Measurements from ENCODE around the gene PRKCA.

PRKCA gene

DNA sequence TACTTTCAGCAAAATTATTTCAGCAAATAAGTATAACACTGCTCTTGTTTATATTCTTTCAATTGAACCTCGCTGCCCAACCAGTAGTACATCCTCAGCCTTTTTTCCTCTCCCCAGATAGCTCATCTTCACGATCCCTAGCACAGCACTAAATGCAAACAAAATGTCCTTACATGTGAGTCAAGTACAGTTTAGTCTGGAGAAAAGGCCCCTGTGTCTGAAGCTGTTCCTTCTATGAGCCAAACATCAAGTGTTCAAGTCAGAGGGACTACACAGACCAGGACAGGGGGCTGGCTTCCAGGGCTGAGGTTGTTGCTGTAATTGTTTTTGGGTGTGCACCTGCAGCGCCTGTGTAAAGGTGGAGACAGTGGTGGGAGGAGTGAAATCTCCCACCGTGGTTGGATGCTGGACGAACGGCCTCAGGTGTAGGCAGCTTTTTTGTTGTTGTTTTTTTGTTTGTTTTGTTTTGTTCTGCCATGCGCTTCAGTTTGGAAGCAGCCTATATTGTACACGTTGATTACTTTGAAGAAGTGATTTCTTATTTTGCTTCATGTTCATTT is 147.1 kb downstream of the PRKCA start:
- no peak for TF ChIP-seq FOXP2 (optimal IDR thresholded peaks at IDR 0.05; ENCODE audit: borderline replicate concordance, extremely low read depth, extremely low read length, insufficient read depth)
- TF ChIP-seq POLR2AphosphoS5 (IDR thresholded peaks at IDR 0.05; ENCODE audit: low read depth, low read length): no peak

DNA sequence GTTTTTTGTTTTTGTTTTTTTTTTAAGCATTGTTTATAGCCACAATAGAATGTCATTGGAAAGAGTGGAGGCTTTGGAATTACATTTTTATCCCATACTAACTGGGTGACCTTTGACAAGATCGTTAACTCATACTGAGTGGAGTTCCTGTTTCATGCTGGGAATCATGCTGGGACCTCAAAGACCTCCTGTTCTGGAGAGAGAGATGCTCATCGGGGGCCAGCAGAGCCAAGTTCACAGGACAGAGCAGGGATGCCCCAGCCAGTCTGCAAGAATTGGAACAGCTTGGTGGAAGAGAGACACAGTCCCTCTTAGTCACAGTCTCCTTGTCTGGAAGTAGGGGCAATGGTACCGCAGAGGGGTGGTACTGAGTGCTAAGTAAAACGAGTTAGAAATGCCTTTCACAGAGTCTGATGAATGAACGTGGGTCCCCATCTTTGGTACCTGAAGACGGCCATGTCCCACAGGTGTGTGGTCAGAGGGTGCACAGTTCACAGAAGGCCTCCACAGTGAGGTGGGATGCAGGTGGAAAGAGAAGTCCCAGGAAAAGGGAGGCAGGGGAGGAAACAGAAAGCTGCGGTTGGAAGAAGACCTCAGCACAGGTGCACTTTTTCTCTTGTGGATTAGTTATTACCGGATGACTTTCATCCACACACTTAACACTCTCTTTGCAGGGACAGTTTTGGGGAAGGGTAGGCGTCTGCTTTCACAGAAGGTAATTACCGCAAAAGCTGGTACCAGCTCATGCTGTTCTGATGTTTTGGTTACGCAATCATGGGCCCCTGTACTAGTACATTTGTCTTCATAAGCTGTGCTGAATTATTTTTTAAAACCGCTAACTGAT is 147.8 kb downstream of the PRKCA start:
- TF ChIP-seq FOXP2 (optimal IDR thresholded peaks at IDR 0.05; ENCODE audit: borderline replicate concordance, extremely low read depth, extremely low read length, insufficient read depth) (no peak), TAF1 (IDR thresholded peaks at IDR 0.05; ENCODE audit: borderline replicate concordance, insufficient read depth, low read length) (no peak)
- TF ChIP-seq, protein P1, sequence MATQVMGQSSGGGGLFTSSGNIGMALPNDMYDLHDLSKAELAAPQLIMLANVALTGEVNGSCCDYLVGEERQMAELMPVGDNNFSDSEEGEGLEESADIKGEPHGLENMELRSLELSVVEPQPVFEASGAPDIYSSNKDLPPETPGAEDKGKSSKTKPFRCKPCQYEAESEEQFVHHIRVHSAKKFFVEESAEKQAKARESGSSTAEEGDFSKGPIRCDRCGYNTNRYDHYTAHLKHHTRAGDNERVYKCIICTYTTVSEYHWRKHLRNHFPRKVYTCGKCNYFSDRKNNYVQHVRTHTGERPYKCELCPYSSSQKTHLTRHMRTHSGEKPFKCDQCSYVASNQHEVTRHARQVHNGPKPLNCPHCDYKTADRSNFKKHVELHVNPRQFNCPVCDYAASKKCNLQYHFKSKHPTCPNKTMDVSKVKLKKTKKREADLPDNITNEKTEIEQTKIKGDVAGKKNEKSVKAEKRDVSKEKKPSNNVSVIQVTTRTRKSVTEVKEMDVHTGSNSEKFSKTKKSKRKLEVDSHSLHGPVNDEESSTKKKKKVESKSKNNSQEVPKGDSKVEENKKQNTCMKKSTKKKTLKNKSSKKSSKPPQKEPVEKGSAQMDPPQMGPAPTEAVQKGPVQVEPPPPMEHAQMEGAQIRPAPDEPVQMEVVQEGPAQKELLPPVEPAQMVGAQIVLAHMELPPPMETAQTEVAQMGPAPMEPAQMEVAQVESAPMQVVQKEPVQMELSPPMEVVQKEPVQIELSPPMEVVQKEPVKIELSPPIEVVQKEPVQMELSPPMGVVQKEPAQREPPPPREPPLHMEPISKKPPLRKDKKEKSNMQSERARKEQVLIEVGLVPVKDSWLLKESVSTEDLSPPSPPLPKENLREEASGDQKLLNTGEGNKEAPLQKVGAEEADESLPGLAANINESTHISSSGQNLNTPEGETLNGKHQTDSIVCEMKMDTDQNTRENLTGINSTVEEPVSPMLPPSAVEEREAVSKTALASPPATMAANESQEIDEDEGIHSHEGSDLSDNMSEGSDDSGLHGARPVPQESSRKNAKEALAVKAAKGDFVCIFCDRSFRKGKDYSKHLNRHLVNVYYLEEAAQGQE (IDR thresholded peaks at IDR 0.05; ENCODE audit: insufficient read depth in 1 of 2, low read depth in 2 of 2, low read length in 2 of 2): no peak

DNA sequence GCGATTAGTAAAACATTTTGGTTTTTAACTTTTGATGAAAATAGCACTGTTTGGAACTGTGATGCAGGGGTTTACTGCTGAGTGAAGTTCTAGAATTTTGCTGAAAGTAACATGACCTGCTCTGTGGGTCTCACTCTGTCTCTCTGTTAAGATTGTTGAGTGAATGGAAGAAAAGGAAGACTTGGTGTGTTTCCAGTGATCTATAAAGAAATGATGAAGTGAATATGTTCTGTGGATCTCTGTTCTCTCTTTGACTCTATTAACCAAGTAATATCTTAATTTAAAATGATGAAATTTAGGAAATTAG is 148.4 kb downstream of the PRKCA start:
- TF ChIP-seq SIN3A (IDR thresholded peaks at IDR 0.05; ENCODE audit: borderline replicate concordance, insufficient read depth, low read length): no peak

DNA sequence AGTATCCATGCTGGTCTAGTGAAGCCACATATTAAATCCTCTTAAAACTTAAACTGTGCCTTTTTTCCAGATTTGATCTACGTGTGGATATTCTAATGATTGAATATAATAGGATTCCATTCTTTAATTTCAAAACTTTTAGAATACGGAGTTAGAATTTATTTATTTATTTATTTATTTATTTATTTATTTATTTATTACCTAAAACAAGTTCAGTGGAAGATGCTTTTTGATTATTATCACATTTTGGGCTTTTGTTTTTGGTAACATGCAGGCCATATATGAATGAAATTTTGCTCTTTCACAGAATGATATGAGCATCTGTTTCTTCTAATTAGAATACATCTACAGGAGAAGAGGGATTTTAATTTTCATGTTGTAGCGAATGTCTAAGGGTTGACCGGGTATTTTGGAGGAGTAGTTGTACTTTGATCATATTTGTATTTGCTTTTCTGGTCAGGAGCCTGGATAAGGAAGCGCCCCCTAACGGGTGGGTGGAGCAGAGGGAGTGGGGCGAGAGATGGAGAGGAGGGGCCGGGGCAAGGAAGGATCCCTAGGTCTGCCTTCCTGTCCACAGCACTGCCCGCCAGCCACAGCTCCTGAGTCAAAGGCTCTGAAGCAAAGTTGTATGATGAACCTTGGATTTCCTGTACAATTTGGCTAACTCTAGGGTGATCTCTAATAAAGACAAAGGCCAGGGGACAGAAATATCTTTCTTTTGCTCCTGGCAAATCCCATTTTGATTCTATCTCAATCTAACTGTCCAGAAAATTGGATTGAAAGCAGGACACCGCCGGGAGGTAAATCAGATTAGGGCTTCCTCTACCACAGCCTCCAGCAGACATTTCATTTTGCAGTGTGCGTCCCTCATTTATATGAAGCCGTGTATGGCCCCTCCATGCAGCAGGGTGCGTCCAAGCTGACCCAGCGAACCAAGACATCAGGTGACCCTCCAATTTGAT is 149.1 kb downstream of the PRKCA start:
- TF ChIP-seq, protein P1 (IDR thresholded peaks at IDR 0.05; ENCODE audit: insufficient read depth in 1 of 2, low read depth in 2 of 2, low read length in 2 of 2): no peak; a peak in 1 of 4 replicates
- TF ChIP-seq POLR2AphosphoS5 (IDR thresholded peaks at IDR 0.05; ENCODE audit: low read depth, low read length) (peak; percentile 48; the same call in 1 of the 2 replicates), SIN3A (IDR thresholded peaks at IDR 0.05; ENCODE audit: borderline replicate concordance, insufficient read depth, low read length) (peak; percentile 42; the same call in 1 of the 2 replicates)

DNA sequence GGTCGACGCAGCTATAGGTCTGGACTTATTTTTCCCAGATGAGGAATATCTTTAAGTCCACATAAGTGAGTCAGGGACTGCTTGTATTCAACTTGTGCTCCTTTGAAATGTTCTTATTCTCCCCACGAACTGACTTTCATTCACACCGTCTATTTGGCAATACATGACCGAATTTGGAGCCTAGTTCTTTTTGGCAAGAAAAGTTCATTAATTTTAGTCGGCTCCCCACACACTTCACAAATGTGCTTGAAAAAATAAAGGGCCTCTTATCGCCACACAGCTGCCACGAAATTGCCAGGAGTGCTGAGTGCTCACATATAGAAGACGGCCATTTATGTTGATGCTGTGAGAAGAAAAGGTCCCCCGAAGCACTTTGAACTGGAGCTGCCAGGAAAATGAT is 152.6 kb downstream of the PRKCA start:
- TF ChIP-seq SIN3A (IDR thresholded peaks at IDR 0.05; ENCODE audit: borderline replicate concordance, insufficient read depth, low read length) (no peak), TAF1 (IDR thresholded peaks at IDR 0.05; ENCODE audit: borderline replicate concordance, insufficient read depth, low read length) (no peak), POLR2AphosphoS5 (IDR thresholded peaks at IDR 0.05; ENCODE audit: low read depth, low read length) (no peak), FOXP2 (optimal IDR thresholded peaks at IDR 0.05; ENCODE audit: borderline replicate concordance, extremely low read depth, extremely low read length, insufficient read depth) (no peak)
- TF ChIP-seq, protein P1 (IDR thresholded peaks at IDR 0.05; ENCODE audit: insufficient read depth in 1 of 2, low read depth in 2 of 2, low read length in 2 of 2): no peak

DNA sequence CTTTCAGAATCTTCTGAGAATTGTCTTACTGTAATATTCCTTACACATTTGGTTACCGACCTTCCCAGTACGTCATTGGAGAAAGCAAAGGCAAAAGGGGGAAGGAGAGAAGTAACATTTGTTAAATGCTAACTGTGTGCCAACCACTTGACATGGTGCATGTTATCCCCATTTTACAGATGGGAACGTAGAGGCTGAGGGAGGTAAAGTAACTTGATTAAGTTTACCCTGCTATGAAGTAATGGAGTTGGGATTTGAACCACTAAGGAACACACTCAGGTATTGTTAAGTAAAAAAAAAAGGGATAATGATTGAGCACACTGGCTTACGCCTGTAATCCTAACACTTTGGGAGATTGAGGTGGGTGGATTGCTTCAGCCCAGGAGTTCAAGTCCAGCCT is 156.4 kb downstream of the PRKCA start:
- TF ChIP-seq FOXP2 (optimal IDR thresholded peaks at IDR 0.05; ENCODE audit: borderline replicate concordance, extremely low read depth, extremely low read length, insufficient read depth) (no peak), TAF1 (IDR thresholded peaks at IDR 0.05; ENCODE audit: borderline replicate concordance, insufficient read depth, low read length) (no peak), POLR2AphosphoS5 (IDR thresholded peaks at IDR 0.05; ENCODE audit: low read depth, low read length) (no peak), SIN3A (IDR thresholded peaks at IDR 0.05; ENCODE audit: borderline replicate concordance, insufficient read depth, low read length) (no peak)
- TF ChIP-seq, protein P1 (IDR thresholded peaks at IDR 0.05; ENCODE audit: insufficient read depth in 1 of 2, low read depth in 2 of 2, low read length in 2 of 2): no peak
